Measurements from ENCODE around the gene PRKG1. TPM values are rescaled to one million over a fixed set of nuclear protein-coding genes. Genes with fewer than 3 reads are reported as not detected.
"Not testable (repeated sequence)": the region's sequence is repeated elsewhere in the genome, so short reads cannot be mapped to it uniquely, and the experiment has no call there.

Gene PRKG1
- total and polyA plus RNA-seq, 4 donors, result 6.8 to 38.1 (median 15.4) TPM

- H3K36me3 ChIP-seq (ENCODE audit: control insufficient read depth, insufficient read depth, low read length); H3K27ac ChIP-seq (ENCODE audit: low read depth, low read length); H3K4me1 ChIP-seq (ENCODE audit: control insufficient read depth, insufficient read depth, low read length); H3K27me3 ChIP-seq (ENCODE audit: control insufficient read depth, insufficient read depth, low read length); H3K4me3 ChIP-seq (ENCODE audit: low read depth, low read length); H3K9me3 ChIP-seq (ENCODE audit: control insufficient read depth, insufficient read depth, low read length); DNase-seq (ENCODE audit: low read depth in 4 of 6, low spot score in 6 of 6): not testable (repeated sequence)
- 100% methylated on average over 2 of the region's 6 CpGs for WGBS (ENCODE audit: insufficient coverage)
These were observed 506.9 kb downstream of the PRKG1 start for GRCh38 chr10:51581196-51581595.

GRCh38 chr10:51583976-51584375, 509.7 kb downstream of the PRKG1 start:
- Histone ChIP-seq H3K4me3 (ENCODE audit: low read depth, low read length) (no peak overlapping the region), H3K27ac (ENCODE audit: low read depth, low read length) (no peak overlapping the region), H3K36me3 (ENCODE audit: control insufficient read depth, insufficient read depth, low read length) (no peaks in the 10 kb centered on the region), H3K4me1 (ENCODE audit: control insufficient read depth, insufficient read depth, low read length) (no peaks in the 10 kb centered on the region), H3K9me3 (ENCODE audit: control insufficient read depth, insufficient read depth, low read length) (no peaks in the 10 kb centered on the region), H3K27me3 (ENCODE audit: control insufficient read depth, insufficient read depth, low read length) (no peaks in the 10 kb centered on the region)
- DNase-seq (ENCODE audit: low read depth in 4 of 6, low spot score in 6 of 6), result peak in 1 of 6 donors; percentile 71

- no peak for DNase-seq (ENCODE audit: low read depth in 4 of 6, low spot score in 6 of 6)
- no peaks in the 10 kb centered on the region for H3K9me3 ChIP-seq (ENCODE audit: control insufficient read depth, insufficient read depth, low read length)
- H3K27ac ChIP-seq (ENCODE audit: low read depth, low read length), result no peak overlapping the region
- H3K4me3 ChIP-seq (ENCODE audit: low read depth, low read length), result no peak overlapping the region
- H3K36me3 ChIP-seq (ENCODE audit: control insufficient read depth, insufficient read depth, low read length), result no peaks in the 10 kb centered on the region
- WGBS (ENCODE audit: insufficient coverage), result 94% methylated on average over 3 of the region's 7 CpGs
- no peaks in the 10 kb centered on the region for H3K4me1 ChIP-seq (ENCODE audit: control insufficient read depth, insufficient read depth, low read length)
- no peaks in the 10 kb centered on the region for H3K27me3 ChIP-seq (ENCODE audit: control insufficient read depth, insufficient read depth, low read length)
These were observed 511.5 kb downstream of the PRKG1 start for GRCh38 chr10:51585742-51586141.

- DNase-seq (ENCODE audit: low read depth in 4 of 6, low spot score in 6 of 6), result no peak
- no CpG with 5 or more reads among the region's 1 CpG for WGBS (ENCODE audit: insufficient coverage)
- H3K9me3 ChIP-seq (ENCODE audit: control insufficient read depth, insufficient read depth, low read length), result no peaks in the 10 kb centered on the region
- no peak overlapping the region for H3K4me3 ChIP-seq (ENCODE audit: low read depth, low read length)
- H3K27ac ChIP-seq (ENCODE audit: low read depth, low read length), result no peak overlapping the region
- no peaks in the 10 kb centered on the region for H3K27me3 ChIP-seq (ENCODE audit: control insufficient read depth, insufficient read depth, low read length)
- no peaks in the 10 kb centered on the region for H3K36me3 ChIP-seq (ENCODE audit: control insufficient read depth, insufficient read depth, low read length)
- H3K4me1 ChIP-seq (ENCODE audit: control insufficient read depth, insufficient read depth, low read length), result no peaks in the 10 kb centered on the region
These were observed 514.7 kb downstream of the PRKG1 start for GRCh38 chr10:51588984-51589383.

- Histone ChIP-seq H3K9me3 (ENCODE audit: control insufficient read depth, insufficient read depth, low read length) (no peaks in the 10 kb centered on the region), H3K36me3 (ENCODE audit: control insufficient read depth, insufficient read depth, low read length) (no peaks in the 10 kb centered on the region), H3K4me1 (ENCODE audit: control insufficient read depth, insufficient read depth, low read length) (no peaks in the 10 kb centered on the region), H3K27ac (ENCODE audit: low read depth, low read length) (no peak overlapping the region), H3K27me3 (ENCODE audit: control insufficient read depth, insufficient read depth, low read length) (no peaks in the 10 kb centered on the region), H3K4me3 (ENCODE audit: low read depth, low read length) (no peak overlapping the region)
- WGBS (ENCODE audit: insufficient coverage), result 40% methylated on average over 1 of the region's 2 CpGs
- DNase-seq (ENCODE audit: low read depth in 4 of 6, low spot score in 6 of 6), result no peak
These were observed 516.5 kb downstream of the PRKG1 start for GRCh38 chr10:51590818-51591217.

GRCh38 chr10:51596695-51597094, 522.4 kb downstream of the PRKG1 start:
- Histone ChIP-seq H3K27ac (ENCODE audit: low read depth, low read length) (no peak overlapping the region), H3K4me3 (ENCODE audit: low read depth, low read length) (no peak overlapping the region), H3K36me3 (ENCODE audit: control insufficient read depth, insufficient read depth, low read length) (no peaks in the 10 kb centered on the region), H3K4me1 (ENCODE audit: control insufficient read depth, insufficient read depth, low read length) (no peaks in the 10 kb centered on the region), H3K27me3 (ENCODE audit: control insufficient read depth, insufficient read depth, low read length) (no peaks in the 10 kb centered on the region), H3K9me3 (ENCODE audit: control insufficient read depth, insufficient read depth, low read length) (no peaks in the 10 kb centered on the region)
- peak in 1 of 6 donors; percentile 50 for DNase-seq (ENCODE audit: low read depth in 4 of 6, low spot score in 6 of 6)
- no CpG with 5 or more reads among the region's 3 CpGs for WGBS (ENCODE audit: insufficient coverage)

- no peaks in the 10 kb centered on the region for H3K36me3 ChIP-seq (ENCODE audit: control insufficient read depth, insufficient read depth, low read length)
- H3K27ac ChIP-seq (ENCODE audit: low read depth, low read length), result no peak overlapping the region
- H3K27me3 ChIP-seq (ENCODE audit: control insufficient read depth, insufficient read depth, low read length), result no peaks in the 10 kb centered on the region
- H3K4me1 ChIP-seq (ENCODE audit: control insufficient read depth, insufficient read depth, low read length), result no peaks in the 10 kb centered on the region
- H3K4me3 ChIP-seq (ENCODE audit: low read depth, low read length), result no peak overlapping the region
- H3K9me3 ChIP-seq (ENCODE audit: control insufficient read depth, insufficient read depth, low read length), result no peaks in the 10 kb centered on the region
- WGBS (ENCODE audit: insufficient coverage), result no CpG with 5 or more reads among the region's 1 CpG
- DNase-seq (ENCODE audit: low read depth in 4 of 6, low spot score in 6 of 6), result peak in 2 of 6 donors; percentile 57 to 62
These were observed 525.4 kb downstream of the PRKG1 start for GRCh38 chr10:51599647-51600046.

GRCh38 chr10:51602326-51602725, 528.0 kb downstream of the PRKG1 start:
- Histone ChIP-seq H3K4me1 (ENCODE audit: control insufficient read depth, insufficient read depth, low read length) (no peaks in the 10 kb centered on the region), H3K27me3 (ENCODE audit: control insufficient read depth, insufficient read depth, low read length) (no peaks in the 10 kb centered on the region), H3K27ac (ENCODE audit: low read depth, low read length) (no peak overlapping the region), H3K36me3 (ENCODE audit: control insufficient read depth, insufficient read depth, low read length) (no peaks in the 10 kb centered on the region), H3K9me3 (ENCODE audit: control insufficient read depth, insufficient read depth, low read length) (no peaks in the 10 kb centered on the region), H3K4me3 (ENCODE audit: low read depth, low read length) (no peak overlapping the region)
- DNase-seq (ENCODE audit: low read depth in 4 of 6, low spot score in 6 of 6), result no peak
- 75% methylated on average over 3 of the region's 5 CpGs for WGBS (ENCODE audit: insufficient coverage)

- 67% methylated on average over 4 of the region's 5 CpGs for WGBS (ENCODE audit: insufficient coverage)
- Histone ChIP-seq H3K4me1 (ENCODE audit: control insufficient read depth, insufficient read depth, low read length) (no peaks in the 10 kb centered on the region), H3K27me3 (ENCODE audit: control insufficient read depth, insufficient read depth, low read length) (no peaks in the 10 kb centered on the region), H3K27ac (ENCODE audit: low read depth, low read length) (no peak overlapping the region), H3K36me3 (ENCODE audit: control insufficient read depth, insufficient read depth, low read length) (no peaks in the 10 kb centered on the region), H3K9me3 (ENCODE audit: control insufficient read depth, insufficient read depth, low read length) (no peaks in the 10 kb centered on the region), H3K4me3 (ENCODE audit: low read depth, low read length) (no peak overlapping the region)
- DNase-seq (ENCODE audit: low read depth in 4 of 6, low spot score in 6 of 6), result peak in 1 of 6 donors; percentile 24
These were observed 530.3 kb downstream of the PRKG1 start for GRCh38 chr10:51604579-51604978.

- Histone ChIP-seq H3K4me3 (ENCODE audit: low read depth, low read length) (no peak overlapping the region), H3K27me3 (ENCODE audit: control insufficient read depth, insufficient read depth, low read length) (no peaks in the 10 kb centered on the region), H3K27ac (ENCODE audit: low read depth, low read length) (no peak overlapping the region), H3K36me3 (ENCODE audit: control insufficient read depth, insufficient read depth, low read length) (no peaks in the 10 kb centered on the region), H3K9me3 (ENCODE audit: control insufficient read depth, insufficient read depth, low read length) (no peaks in the 10 kb centered on the region), H3K4me1 (ENCODE audit: control insufficient read depth, insufficient read depth, low read length) (no peaks in the 10 kb centered on the region)
- WGBS (ENCODE audit: insufficient coverage), result 69% methylated on average over 5 of the region's 6 CpGs
- DNase-seq (ENCODE audit: low read depth in 4 of 6, low spot score in 6 of 6), result peak in 1 of 6 donors; percentile 86
These were observed 532.7 kb downstream of the PRKG1 start for GRCh38 chr10:51606825-51607462.
